ENCODE results near the gene GPRC5D.

The GPRC5D gene

GRCh38 chr12:12952036-12952435 lies at the start of gene GPRC5D:
GPRC5D (minus strand) TSS chr12:12952170; CDS start chr12:12950384, 1,786 bp downstream.
- TF ChIP-seq CREB5 (CRISPR knock-in tag; IDR thresholded peaks at IDR 0.05; ENCODE audit: low read depth) (no peak), SNAI2 (CRISPR knock-in tag; IDR thresholded peaks at IDR 0.05) (no peak), ISL1 (CRISPR knock-in tag; IDR thresholded peaks at IDR 0.05) (no peak), ZC3H10 (CRISPR knock-in tag; IDR thresholded peaks at IDR 0.05) (no peak), OSR1 (CRISPR knock-in tag; IDR thresholded peaks at IDR 0.05) (no peak), ZNF8 (CRISPR knock-in tag; IDR thresholded peaks at IDR 0.05) (no peak), CSRNP3 (CRISPR knock-in tag; IDR thresholded peaks at IDR 0.05) (no peak), GLIS3 (CRISPR knock-in tag; IDR thresholded peaks at IDR 0.05) (no peak), TOX (CRISPR knock-in tag; IDR thresholded peaks at IDR 0.05; ENCODE audit: borderline replicate concordance) (no peak)
- ATAC-seq: no peak

- no peak for ATAC-seq
- TF ChIP-seq PATZ1 (CRISPR knock-in tag; IDR thresholded peaks at IDR 0.05; ENCODE audit: borderline replicate concordance) (no peak), PPARA (CRISPR knock-in tag; IDR thresholded peaks at IDR 0.05; ENCODE audit: borderline replicate concordance) (no peak), ZFP3 (CRISPR knock-in tag; IDR thresholded peaks at IDR 0.05) (no peak), CSRNP3 (CRISPR knock-in tag; IDR thresholded peaks at IDR 0.05) (no peak), ZFP30 (CRISPR knock-in tag; IDR thresholded peaks at IDR 0.05) (no peak), BACH2 (CRISPR knock-in tag; IDR thresholded peaks at IDR 0.05; ENCODE audit: borderline replicate concordance) (no peak)
Observed at GRCh38 chr12:13001775-13002040, 49.7 kb upstream of the GPRC5D start.

GRCh38 chr12:13000925-13001774 lies 49.2 kb upstream of the GPRC5D start:
- peak; percentile 60 for ATAC-seq
- TF ChIP-seq ISL1 (CRISPR knock-in tag; IDR thresholded peaks at IDR 0.05) (no peak), BACH2 (CRISPR knock-in tag; IDR thresholded peaks at IDR 0.05; ENCODE audit: borderline replicate concordance) (no peak), ZNF8 (CRISPR knock-in tag; IDR thresholded peaks at IDR 0.05) (no peak), ZNF70 (CRISPR knock-in tag; IDR thresholded peaks at IDR 0.05) (no peak), PATZ1 (CRISPR knock-in tag; IDR thresholded peaks at IDR 0.05; ENCODE audit: borderline replicate concordance) (no peak), CREB5 (CRISPR knock-in tag; IDR thresholded peaks at IDR 0.05; ENCODE audit: low read depth) (no peak), PPARA (CRISPR knock-in tag; IDR thresholded peaks at IDR 0.05; ENCODE audit: borderline replicate concordance) (no peak), CSRNP3 (CRISPR knock-in tag; IDR thresholded peaks at IDR 0.05) (no peak)
